Muscle of back (tissue), 13 donors: ENCODE data around the gene NAA38. TPM values are rescaled to one million over a fixed set of nuclear protein-coding genes. Genes with fewer than 3 reads are reported as not detected.

Experiments used
- DNase-seq, 3 donors: peaks; one replicate each; pipeline versions ENCODE4 v3.0.0 to v3.0.0-alpha.2; 2013
- long read RNA-seq, 9 donors: transcript quantifications; one replicate each; lab custom pipeline, GENCODE V29; 2026
- polyA plus RNA-seq, 10 donors: library from polyadenylated mRNA; unstranded; fragments of 120-200 nt; gene quantifications; one replicate each; pipeline ENCODE4 v1.2.1, GENCODE V29; 2013; ENCODE audit not compliant: insufficient read length in 10 of 10

Gene NAA38
- polyA plus RNA-seq = 10 to 100 TPM; 33.1 to 64.6 (median 47.3) TPM
- long read RNA-seq, donor 1, transcript NAA38-206 (2 exons, 424 nt) = minor isoform, 6 of 120 reads
- long read RNA-seq, donor 1, transcript NAA38-201 (2 exons, 999 nt) = major isoform, 29 of 120 reads
- long read RNA-seq, donor 1, transcript NAA38-205 (3 exons, 852 nt) = minor isoform, 25 of 120 reads
- long read RNA-seq, donor 1, partial matches to known transcripts = 53 of 120 reads
- long read RNA-seq, donor 1, other reads (novel, unspliced or antisense) = 5 of 120 reads
- long read RNA-seq, donor 2, transcript NAA38-201 (2 exons, 999 nt) = major isoform, 37 of 70 reads
- long read RNA-seq, donor 2, transcript NAA38-206 (2 exons, 424 nt) = minor isoform, 7 of 70 reads
- long read RNA-seq, donor 2, transcript NAA38-205 (3 exons, 852 nt) = minor isoform, 19 of 70 reads
- long read RNA-seq, donor 2, partial matches to known transcripts = 0 of 70 reads
- long read RNA-seq, donor 2, other reads (novel, unspliced or antisense) = 5 of 70 reads
- long read RNA-seq, donor 3 = 0 reads
- long read RNA-seq, donor 4, transcript NAA38-206 (2 exons, 424 nt) = minor isoform, 7 of 143 reads
- long read RNA-seq, donor 4, transcript NAA38-205 (3 exons, 852 nt) = minor isoform, 21 of 143 reads
- long read RNA-seq, donor 4, transcript NAA38-201 (2 exons, 999 nt) = major isoform, 36 of 143 reads
- long read RNA-seq, donor 4, partial matches to known transcripts = 75 of 143 reads
- long read RNA-seq, donor 4, other reads (novel, unspliced or antisense) = 0 of 143 reads
- long read RNA-seq, donor 5, transcript NAA38-203 (3 exons, 553 nt) = minor isoform, 5 of 138 reads
- long read RNA-seq, donor 5, transcript NAA38-206 (2 exons, 424 nt) = minor isoform, 16 of 138 reads
- long read RNA-seq, donor 5, transcript NAA38-205 (3 exons, 852 nt) = minor isoform, 38 of 138 reads
- long read RNA-seq, donor 5, transcript NAA38-201 (2 exons, 999 nt) = major isoform, 56 of 138 reads
- long read RNA-seq, donor 5, partial matches to known transcripts = 12 of 138 reads
- long read RNA-seq, donor 5, other reads (novel, unspliced or antisense) = 10 of 138 reads
- long read RNA-seq, donor 6, transcript NAA38-205 (3 exons, 852 nt) = minor isoform, 22 of 66 reads
- long read RNA-seq, donor 6, transcript NAA38-201 (2 exons, 999 nt) = major isoform, 31 of 66 reads
- long read RNA-seq, donor 6, partial matches to known transcripts = 0 of 66 reads
- long read RNA-seq, donor 6, other reads (novel, unspliced or antisense) = 8 of 66 reads
- long read RNA-seq, donor 7, transcript NAA38-201 (2 exons, 999 nt) = major isoform, 25 of 168 reads
- long read RNA-seq, donor 7, transcript NAA38-205 (3 exons, 852 nt) = minor isoform, 23 of 168 reads
- long read RNA-seq, donor 7, partial matches to known transcripts = 110 of 168 reads
- long read RNA-seq, donor 7, other reads (novel, unspliced or antisense) = 7 of 168 reads
- long read RNA-seq, donor 8, transcript NAA38-201 (2 exons, 999 nt) = major isoform, 19 of 100 reads
- long read RNA-seq, donor 8, transcript NAA38-206 (2 exons, 424 nt) = minor isoform, 5 of 100 reads
- long read RNA-seq, donor 8, transcript NAA38-205 (3 exons, 852 nt) = minor isoform, 16 of 100 reads
- long read RNA-seq, donor 8, partial matches to known transcripts = 50 of 100 reads
- long read RNA-seq, donor 8, other reads (novel, unspliced or antisense) = 10 of 100 reads
- long read RNA-seq, donor 9, partial matches to known transcripts = 6 of 13 reads
- long read RNA-seq, donor 9, other reads (novel, unspliced or antisense) = 0 of 13 reads

DNA sequence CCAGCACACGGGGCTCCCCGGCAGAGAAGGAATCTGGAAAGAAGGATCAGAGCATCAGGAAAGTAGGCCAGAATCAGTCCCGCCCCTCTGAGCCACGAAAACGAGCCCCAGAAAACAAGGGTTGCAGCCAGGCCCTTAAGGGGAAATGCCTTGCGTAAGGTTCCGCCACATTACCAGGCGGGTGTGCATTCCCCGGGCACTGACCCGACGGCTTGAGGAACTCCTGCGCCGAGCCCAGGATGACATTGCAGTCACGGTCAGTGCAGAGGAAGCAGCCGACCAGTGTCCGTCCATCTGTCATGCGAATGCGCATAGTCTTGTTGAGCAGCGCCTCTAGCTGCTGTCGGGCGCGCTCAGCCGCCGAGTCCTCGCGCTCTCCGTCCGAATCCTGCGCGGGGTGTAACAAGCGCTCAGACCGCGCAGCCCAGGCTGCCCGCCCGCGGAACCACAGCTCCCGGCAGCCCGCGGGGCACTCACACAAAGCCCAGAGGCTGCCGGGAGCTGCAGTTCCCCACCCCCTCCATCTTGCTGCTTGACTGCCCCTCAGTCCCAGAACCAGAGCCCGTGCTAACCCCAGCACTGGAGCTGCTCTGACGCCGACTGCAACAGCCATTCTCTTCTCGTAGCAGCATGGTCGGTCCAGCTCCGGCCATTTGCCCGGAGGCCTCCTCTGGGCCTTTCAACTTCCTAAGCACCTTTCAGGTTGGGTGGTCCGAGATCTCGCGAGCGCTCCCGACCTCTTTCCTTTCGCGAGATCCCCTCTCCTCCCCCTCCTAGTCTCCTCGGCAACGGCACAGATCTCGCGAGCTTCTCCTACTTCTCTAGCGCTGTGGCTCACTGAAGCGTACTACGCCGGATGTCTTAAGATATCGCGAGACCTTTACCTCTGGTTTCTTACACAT lies at the start of gene NAA38:
TSS of gene NAA38 (minus strand) at position 749 of the 902 bp plus-strand sequence. CDS start at position 653, 96 bp downstream.
- DNase-seq = peak; percentile 99 to 100 (median 100)

DNA sequence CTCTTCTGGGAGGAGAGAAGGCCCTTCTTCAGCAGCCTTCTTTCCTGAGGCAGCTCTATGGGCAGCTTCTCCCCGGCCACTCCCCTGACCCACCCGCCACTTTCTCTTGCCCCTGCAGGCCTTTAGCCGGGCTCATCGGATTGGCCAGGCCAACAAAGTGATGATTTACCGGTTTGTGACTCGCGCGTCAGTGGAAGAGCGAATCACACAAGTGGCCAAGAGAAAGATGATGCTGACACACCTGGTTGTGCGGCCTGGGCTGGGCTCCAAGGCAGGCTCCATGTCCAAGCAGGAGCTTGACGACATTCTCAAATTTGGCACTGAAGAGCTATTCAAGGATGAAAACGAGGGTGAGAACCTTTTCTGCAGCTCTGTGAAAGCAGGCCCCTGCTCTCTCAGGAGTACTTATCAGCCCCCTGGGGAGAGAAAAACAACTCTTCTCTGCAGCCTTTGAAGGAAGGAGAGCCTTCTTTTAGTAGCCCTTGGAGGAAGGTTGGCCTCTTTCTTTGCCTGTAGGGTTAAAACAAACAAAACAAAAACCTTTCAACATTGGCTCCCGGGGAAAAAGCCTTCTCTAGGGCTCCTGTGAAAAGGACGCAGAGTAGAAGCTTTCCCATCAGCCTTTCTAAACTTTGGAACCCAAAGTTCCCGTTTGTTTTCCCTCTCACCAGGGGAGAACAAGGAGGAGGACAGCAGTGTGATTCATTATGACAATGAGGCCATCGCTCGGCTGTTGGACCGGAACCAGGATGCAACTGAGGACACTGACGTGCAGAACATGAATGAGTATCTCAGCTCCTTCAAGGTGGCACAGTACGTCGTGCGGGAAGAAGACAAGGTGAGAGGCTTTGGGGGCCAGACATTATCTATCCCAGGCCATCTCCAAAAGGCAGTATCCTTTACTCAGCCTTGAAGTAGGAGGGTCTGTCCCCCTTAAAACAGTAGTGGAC lies 46.1 kb upstream of the NAA38 start:
- no peak for DNase-seq

GRCh38 chr17:7897773-7898172 lies 40.4 kb upstream of the NAA38 start:
- DNase-seq = peak in 1 of 3 donors; percentile 72

GRCh38 chr17:7897090-7897489 lies 39.7 kb upstream of the NAA38 start:
- DNase-seq = no peak

DNA sequence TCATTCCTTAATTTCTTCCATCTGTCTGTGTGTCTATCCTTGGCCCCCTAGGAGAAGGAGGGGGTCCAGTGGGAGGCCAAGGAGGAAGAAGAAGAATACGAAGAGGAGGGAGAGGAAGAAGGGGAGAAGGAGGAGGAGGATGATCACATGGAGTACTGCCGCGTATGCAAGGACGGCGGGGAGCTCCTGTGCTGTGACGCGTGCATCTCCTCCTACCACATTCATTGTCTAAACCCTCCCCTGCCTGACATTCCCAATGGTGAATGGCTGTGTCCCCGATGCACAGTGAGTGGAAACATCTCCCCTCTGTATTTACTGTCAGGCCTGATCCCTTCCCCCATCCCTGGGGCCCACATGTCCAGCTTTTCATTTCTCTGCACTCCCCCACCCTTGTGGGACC lies 37.5 kb upstream of the NAA38 start:
- no peak for DNase-seq

DNA sequence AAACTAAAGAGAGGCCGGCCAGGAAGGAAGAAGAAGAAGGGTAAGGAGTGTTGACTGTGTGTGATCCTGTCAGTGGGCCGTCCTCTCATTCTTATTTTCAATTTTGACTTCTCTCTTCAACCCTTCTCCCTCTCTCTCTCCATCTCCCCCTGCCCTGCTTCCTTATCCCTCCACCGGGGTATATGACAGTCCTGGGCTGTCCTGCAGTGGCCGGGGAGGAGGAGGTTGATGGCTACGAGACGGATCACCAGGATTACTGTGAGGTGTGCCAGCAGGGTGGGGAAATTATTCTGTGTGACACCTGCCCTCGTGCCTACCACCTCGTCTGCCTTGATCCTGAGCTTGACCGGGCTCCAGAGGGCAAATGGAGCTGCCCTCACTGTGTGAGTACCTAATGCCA lies 36.9 kb upstream of the NAA38 start:
- no peak for DNase-seq

DNA sequence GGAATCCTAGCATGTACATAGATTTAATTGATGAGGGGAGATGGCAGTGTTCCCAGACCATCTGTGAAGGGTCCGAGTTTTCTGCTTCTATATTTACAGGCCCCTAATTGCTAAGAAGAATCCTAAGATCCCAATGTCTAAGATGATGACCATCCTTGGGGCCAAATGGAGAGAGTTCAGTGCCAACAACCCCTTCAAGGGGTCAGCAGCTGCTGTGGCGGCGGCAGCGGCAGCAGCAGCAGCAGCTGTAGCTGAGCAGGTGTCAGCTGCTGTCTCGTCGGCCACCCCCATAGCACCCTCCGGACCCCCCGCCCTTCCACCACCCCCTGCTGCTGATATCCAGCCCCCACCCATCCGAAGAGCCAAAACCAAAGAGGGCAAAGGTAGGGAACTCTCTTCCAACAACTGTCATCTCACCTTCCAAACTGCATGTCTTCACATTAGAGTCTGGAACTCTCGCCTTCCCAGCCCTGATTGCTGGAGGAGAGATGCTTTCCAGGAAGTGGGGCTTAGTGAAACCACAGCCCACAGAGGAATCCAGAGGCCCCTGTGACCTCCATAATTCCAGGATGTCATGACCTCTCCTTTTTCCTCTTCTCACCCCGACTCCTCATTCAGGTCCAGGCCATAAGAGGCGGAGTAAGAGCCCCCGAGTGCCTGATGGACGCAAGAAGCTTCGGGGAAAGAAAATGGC lies 36.0 kb upstream of the NAA38 start:
- peak in 1 of 3 donors; percentile 63 for DNase-seq

GRCh38 chr17:7889166-7889955 lies 32.0 kb upstream of the NAA38 start:
- DNase-seq = peak; percentile 92 to 94 (median 93)

DNA sequence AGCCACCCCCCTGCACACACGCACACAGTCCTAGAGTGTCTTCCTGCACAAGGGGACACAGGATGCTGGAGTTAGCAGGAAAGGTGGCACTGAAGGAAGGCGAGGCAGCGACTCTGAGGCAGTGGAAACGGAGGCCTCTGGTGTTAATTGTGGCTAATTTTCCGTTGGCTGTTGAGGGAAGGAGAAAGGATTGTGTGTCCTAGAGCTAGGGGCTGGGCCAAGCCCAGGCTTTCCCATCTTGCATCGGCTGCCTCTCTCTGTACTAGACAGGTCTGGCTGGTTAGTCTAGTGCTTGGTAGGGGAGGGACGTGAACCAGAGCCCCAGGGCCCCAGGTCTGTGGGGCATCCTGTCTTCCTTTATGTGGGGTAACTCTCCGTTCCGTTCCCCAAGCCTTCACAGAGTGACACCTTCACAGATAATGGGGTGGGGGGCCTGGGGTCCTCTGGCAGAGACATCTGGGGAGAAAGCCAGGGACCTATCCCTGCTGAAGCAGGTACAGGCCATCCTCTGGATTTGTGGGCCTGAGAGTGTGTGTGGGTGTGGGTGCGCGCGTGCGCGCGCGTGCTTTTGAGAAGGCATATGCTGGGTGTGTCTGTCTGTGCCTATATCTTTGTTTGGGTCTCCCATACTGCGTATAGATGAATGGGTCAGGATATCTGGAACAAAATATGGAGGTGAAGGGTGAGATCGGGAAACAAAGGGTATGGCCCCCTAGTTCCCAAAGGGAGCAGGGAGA lies 31.0 kb upstream of the NAA38 start, which contains the start of gene CHD3:
TSS of gene CHD3 (plus strand) at position 606 of the 737 bp plus-strand sequence. CDS start 212 bp downstream, outside the sequence.
- peak in 1 of 3 donors; percentile 63 for DNase-seq

- DNase-seq = peak; percentile 97 to 99 (median 98)
These were observed 30.3 kb upstream of the NAA38 start for GRCh38 chr17:7887482-7888183.

DNA sequence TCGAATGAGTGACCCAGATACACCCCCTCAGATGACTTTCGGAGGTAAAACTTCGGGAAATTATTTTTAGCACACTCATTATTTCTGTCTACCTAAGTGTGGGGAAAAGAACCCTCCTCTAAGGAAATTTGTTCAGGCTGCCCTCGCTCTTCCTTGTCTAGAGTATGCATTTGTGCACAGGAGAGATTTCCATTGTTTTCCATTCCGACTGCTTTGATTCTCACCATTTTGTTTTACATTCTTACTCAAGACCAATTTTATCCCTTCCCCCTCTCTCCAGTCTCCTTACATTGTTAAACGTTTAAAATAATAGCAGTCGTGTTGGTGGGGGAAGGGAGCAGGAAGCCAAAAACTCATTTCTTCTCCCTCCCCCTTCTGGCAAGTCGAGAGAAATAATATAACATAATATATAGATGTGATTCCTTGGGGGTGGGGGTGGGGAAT lies 29.7 kb upstream of the NAA38 start:
- DNase-seq = no peak

- DNase-seq = peak; percentile 34 to 83 (median 61)
These were observed 29.1 kb upstream of the NAA38 start for GRCh38 chr17:7886227-7887037.

DNA sequence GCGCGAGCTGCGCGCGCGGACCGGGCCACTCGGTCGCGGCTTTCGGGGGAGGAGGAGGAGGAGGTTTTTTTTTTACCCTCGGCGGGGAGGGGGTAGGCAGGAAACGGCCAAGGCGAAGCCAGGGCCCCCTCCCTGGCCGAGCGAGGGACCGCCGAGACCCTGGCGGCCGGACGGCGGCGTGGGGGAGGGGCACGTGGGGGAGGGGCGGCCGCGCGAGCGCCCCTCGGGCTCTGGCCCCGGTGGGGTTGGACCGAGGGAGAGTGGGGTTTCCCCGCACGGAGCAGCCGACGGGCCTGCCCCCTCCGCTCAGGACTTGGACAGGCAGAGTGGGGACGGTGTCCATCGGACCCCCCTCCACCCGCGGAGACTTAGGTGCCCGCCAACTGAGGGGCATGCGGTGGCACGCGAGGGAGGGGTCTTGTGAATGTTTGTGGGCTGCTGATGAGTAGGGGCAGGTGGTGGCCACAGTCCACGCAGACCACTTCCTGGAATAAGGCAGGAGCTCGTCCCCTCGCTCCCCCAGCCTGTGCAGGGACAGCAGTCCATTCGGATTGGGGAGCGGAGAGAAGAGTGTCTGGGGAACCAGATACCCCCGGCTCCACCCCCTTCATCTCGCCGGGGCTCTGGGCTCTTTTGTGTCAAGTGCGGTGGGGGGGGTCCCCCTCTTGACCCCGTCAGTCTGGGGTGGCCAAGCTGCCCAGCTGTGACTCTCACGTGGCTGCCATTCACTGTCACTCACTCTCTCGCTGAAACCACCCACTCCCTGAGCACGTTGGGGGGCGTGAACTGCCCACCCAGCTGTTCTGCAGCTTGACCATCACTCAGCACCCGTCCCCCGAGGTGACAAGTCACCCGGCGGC lies 28.2 kb upstream of the NAA38 start:
- DNase-seq = peak; percentile 53 to 84 (median 60)
